Right atrium auricular region (tissue), 2 donors: Measurements from ENCODE around the gene OPN1LW. TPM values are rescaled to one million over a fixed set of nuclear protein-coding genes. Genes with fewer than 3 reads are reported as not detected.
A peak's percentile ranks its signal among the peaks of the same experiment; 100 is the strongest.
"Not testable (repeated sequence)": the region's sequence is repeated elsewhere in the genome, so short reads cannot be mapped to it uniquely, and the experiment has no call there.

ENCODE experiments used
- DNase-seq: peaks from one replicate; pipeline ENCODE4 v3.0.0-alpha.2; 2019; ENCODE audit warnings: low spot score
- H3K27ac ChIP-seq, 2 donors: fragments of 200-600 bp; sonication (generic); 1 replicate in 1 of 2; 2 replicates in 1 of 2; pipeline ENCODE4 v1.5.1; 2016 to 2019
- H3K27me3 ChIP-seq, 2 donors: fragments of 200-600 bp; sonication (generic); one replicate each; pipeline versions ENCODE4 v1.5.1 to v1.6.0; 2017 to 2019
- H3K36me3 ChIP-seq: fragments of 200-600 bp; sonication (generic); one replicate; pipeline ENCODE4 v1.5.1; 2016
- H3K4me1 ChIP-seq, 2 donors: fragments of 200-600 bp; sonication (generic); one replicate each; pipeline versions ENCODE4 v1.5.1 to v1.6.0; 2017 to 2019
- H3K4me3 ChIP-seq, 2 donors: fragments of 200-600 bp; sonication (generic); 1 replicate in 1 of 2; 2 replicates in 1 of 2; pipeline ENCODE4 v1.5.1; 2017 to 2019; ENCODE audit warnings: mild to moderate bottlenecking in 1 of 2, moderate library complexity in 1 of 2
- H3K9me3 ChIP-seq, 2 donors: fragments of 200-600 bp; sonication (generic); one replicate each; pipeline ENCODE4 v1.5.1; 2019
- total RNA-seq, 2 donors: library from RNA; depleted of rRNA; stranded (reverse); fragments of >200 nt; gene quantifications; one replicate each; pipeline ENCODE4 v1.1.0, GENCODE V29; 2016
- TF ChIP-seq, protein P1 (sequence below), 2 donors: fragments of 200-600 bp; sonication (generic); IDR thresholded peaks; one replicate each; pipeline ENCODE4 v1.5.1; 2019; ENCODE audit warnings: antibody characterized with exemption in 2 of 2

OPN1LW gene
- total RNA-seq = not detected

DNA sequence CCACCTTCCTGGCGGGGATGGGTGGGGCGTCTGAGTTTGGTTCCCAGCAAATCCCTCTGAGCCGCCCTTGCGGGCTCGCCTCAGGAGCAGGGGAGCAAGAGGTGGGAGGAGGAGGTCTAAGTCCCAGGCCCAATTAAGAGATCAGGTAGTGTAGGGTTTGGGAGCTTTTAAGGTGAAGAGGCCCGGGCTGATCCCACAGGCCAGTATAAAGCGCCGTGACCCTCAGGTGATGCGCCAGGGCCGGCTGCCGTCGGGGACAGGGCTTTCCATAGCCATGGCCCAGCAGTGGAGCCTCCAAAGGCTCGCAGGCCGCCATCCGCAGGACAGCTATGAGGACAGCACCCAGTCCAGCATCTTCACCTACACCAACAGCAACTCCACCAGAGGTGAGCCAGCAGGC is at the start of gene OPN1LW:
Gene OPN1LW, plus strand, starts transcription at position 234 of the 400 bp plus-strand sequence. Its CDS starts 41 bp downstream, at position 275.
- not testable (repeated sequence) for DNase-seq, H3K36me3 ChIP-seq, H3K9me3 ChIP-seq, H3K27me3 ChIP-seq, H3K4me1 ChIP-seq, H3K27ac ChIP-seq, H3K4me3 ChIP-seq

DNA sequence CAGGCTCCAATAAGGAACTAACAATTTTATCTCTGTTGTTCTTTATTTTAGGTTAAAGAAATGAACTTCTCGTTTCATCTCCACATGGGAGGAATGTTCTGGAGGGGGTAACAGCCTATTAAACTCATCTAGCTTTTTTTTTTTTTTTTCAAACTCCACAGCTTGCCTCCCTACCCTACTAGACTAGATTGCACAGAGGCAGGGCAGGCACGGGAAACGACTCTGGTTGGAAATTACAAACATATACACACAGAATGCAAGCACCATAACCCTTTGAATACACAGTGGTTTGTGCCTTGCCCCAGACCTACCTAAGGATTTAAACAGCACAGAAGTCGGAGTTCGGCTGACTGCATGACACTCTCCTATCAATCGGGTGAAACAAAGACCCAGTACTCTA is 49.2 kb upstream of the OPN1LW start:
- TF ChIP-seq, protein P1, sequence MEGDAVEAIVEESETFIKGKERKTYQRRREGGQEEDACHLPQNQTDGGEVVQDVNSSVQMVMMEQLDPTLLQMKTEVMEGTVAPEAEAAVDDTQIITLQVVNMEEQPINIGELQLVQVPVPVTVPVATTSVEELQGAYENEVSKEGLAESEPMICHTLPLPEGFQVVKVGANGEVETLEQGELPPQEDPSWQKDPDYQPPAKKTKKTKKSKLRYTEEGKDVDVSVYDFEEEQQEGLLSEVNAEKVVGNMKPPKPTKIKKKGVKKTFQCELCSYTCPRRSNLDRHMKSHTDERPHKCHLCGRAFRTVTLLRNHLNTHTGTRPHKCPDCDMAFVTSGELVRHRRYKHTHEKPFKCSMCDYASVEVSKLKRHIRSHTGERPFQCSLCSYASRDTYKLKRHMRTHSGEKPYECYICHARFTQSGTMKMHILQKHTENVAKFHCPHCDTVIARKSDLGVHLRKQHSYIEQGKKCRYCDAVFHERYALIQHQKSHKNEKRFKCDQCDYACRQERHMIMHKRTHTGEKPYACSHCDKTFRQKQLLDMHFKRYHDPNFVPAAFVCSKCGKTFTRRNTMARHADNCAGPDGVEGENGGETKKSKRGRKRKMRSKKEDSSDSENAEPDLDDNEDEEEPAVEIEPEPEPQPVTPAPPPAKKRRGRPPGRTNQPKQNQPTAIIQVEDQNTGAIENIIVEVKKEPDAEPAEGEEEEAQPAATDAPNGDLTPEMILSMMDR (IDR thresholded peaks at IDR 0.05) = no peak
- H3K9me3 ChIP-seq = no peaks in the 10 kb centered on the region
- no peaks in the 10 kb centered on the region for H3K27me3 ChIP-seq
- peaks cover 0 to 36% of the 10 kb centered on the region in 2 donors for H3K4me1 ChIP-seq
- peak overlapping the region in 1 of 2 donors; percentile 95 for H3K27ac ChIP-seq
- no peak for DNase-seq
- H3K36me3 ChIP-seq = no peaks in the 10 kb centered on the region
- H3K4me3 ChIP-seq = no peak overlapping the region

DNA sequence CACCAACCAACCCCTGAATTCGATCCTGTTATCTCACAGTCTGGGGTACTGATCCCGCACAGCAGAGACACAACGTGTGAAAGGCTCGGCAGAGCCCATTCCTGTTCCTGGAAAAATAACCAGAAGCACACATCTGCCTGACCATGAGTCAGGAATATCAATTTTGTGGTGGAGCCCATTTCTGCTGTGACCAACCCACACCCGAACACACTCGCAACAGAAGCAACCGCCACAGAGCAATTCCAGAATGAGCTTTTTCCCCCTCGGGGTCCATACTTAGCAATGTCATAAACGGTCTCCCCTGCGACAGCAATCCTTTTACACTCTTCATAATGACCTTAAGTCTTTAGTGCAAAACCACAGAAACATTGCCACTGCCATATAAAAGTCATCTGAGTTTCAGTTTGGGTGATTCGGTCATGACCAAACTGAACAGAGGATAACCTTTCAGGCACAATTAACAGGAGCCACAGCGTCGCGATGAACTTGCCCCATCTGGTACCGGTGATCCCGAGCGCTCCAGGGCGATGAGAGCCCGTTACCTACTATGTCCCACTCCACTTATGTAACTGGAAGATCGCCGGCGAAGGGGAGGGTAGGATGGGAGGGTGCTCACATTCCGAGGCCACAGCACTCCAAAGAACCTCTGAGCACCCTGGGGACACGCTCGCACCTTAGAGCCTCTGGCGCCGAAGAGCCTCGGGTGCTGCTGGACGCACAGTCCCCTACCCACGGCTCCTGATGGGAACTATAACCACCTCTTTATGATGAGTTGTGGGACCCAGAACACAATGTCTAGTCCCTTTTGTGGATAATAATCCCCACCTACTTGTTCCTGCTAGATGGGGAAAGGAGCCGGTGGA is 47.7 kb upstream of the OPN1LW start:
- no peak for DNase-seq
- Histone ChIP-seq H3K4me1 (peaks cover 0 to 32% of the 10 kb centered on the region in 2 donors), H3K36me3 (no peaks in the 10 kb centered on the region), H3K27me3 (no peaks in the 10 kb centered on the region), H3K4me3 (peak overlapping the region; percentile 73 to 79), H3K27ac (peak overlapping the region; percentile 95 to 98), H3K9me3 (no peaks in the 10 kb centered on the region)
- TF ChIP-seq, protein P1 (IDR thresholded peaks at IDR 0.05) = no peak

DNA sequence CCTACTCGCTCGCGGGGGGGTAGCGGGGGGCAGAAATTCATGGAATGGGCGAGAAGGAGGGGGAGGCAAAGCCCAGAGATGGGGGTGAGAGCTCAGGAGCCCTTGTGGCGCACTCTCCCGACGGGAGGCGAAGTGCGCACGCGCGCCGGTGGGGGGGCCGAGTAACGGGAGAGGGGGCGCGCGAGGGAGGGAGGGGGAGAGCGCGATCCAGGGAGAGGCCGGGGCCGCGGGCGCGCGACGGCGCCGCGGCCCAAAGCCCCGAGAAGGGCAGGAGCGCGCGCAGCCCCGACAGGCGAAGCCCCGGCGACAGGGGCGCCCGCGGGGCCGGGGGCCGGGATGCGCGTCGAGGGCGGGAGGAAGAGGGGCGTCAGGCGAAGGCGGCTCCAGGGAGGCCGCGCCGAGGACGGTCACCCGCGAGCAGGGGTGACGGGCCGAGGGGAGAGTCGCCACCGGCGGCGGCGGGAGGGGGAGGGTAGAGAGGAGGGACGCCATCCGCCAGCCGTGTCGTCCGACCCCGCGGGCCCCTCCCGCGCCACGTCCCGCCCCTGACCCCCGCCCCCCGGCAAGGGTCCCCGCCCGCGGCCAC is 46.9 kb upstream of the OPN1LW start:
- Histone ChIP-seq H3K27me3 (no peaks in the 10 kb centered on the region), H3K36me3 (no peaks in the 10 kb centered on the region), H3K4me3 (peak overlapping the region; percentile 73 to 79), H3K27ac (peak overlapping the region; percentile 95 to 98), H3K4me1 (peaks cover 0 to 32% of the 10 kb centered on the region in 2 donors), H3K9me3 (no peaks in the 10 kb centered on the region)
- TF ChIP-seq, protein P1 (IDR thresholded peaks at IDR 0.05) = no peak
- DNase-seq = no peak

DNA sequence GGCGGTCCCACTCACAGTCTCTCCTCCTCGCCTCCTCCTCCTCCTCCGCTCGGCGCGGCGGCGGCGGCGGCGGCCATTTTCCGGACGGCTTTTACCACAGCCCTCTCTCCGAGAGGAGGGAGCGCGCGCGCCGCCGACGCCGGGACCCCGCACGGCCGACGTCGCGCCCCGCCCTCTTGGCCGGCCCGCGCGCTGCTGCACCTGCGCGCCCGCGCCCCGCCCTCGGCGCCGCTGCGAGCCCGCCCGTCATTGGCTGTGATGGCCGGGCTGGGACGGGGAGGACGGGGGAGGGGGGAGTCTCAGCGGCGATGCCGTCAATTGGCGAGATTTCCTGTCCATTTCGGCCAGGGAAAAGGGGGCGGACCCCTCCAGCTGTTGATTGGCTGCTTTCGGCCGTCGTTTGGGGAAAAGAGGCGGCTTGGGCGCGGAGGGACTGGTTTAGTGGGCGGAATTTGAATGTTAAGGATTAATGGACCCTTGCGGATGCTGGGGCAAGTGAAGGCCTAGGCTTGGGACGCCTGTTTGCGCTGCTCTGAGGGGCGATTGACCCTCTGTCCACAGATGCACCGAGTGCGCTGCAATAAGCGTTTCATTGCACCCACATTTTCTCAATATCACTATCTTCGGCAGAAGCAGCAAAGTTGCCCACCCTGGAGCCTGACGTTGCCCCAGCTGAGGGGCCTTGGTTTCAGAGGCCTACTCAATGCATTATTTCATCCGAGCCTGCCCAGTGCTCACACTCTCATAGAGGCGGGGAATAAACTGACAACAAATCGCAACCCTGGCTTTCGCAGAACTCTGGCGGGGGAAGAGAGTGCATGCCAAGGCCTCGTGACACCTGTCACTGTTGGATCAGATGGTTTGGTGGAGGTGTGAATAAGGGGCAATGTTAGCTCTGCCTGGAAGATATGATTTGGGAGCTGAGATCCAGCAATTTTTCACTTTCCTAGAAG is 46.2 kb upstream of the OPN1LW start, which contains the start of gene MECP2:
Gene MECP2, minus strand, starts transcription at position 129 of the 953 bp plus-strand sequence.
- TF ChIP-seq, protein P1 (IDR thresholded peaks at IDR 0.05) = no peak
- Histone ChIP-seq H3K4me1 (peaks cover 0 to 26% of the 10 kb centered on the region in 2 donors), H3K36me3 (no peaks in the 10 kb centered on the region), H3K9me3 (no peaks in the 10 kb centered on the region), H3K27ac (peak within 1 kb of the TSS; percentile 95 to 98), H3K27me3 (no peaks in the 10 kb centered on the region), H3K4me3 (peak within 1 kb of the TSS; percentile 73 to 79)
- DNase-seq = peak; percentile 92
